ENCODE data around the gene KCNK18.

- no peak for TF ChIP-seq CTCF (IDR thresholded peaks at IDR 0.05)
- TF ChIP-seq POLR2AphosphoS5 (IDR thresholded peaks at IDR 0.05), result no peak
- TF ChIP-seq POLR2A (IDR thresholded peaks at IDR 0.05), result no peak
- TF ChIP-seq EP300 (IDR thresholded peaks at IDR 0.05), result no peak
Observed at GRCh38 chr10:117255835-117256460, 58.7 kb downstream of the KCNK18 start.

Measured in upper lobe of left lung (tissue), 4 donors.